Colonic mucosa (tissue), 4 donors: ENCODE measurements around the gene CPT1C. TPM values are rescaled to one million over a fixed set of nuclear protein-coding genes. Genes with fewer than 3 reads are reported as not detected.

ENCODE experiments used
- DNase-seq: peaks from one replicate; pipeline ENCODE4 v3.0.0-alpha.2; 2020
- H3K27ac ChIP-seq: fragments of 200-600 bp; one replicate; pipeline ENCODE4 v1.8.0; 2021
- H3K27me3 ChIP-seq: fragments of 200-600 bp; one replicate; pipeline ENCODE4 v1.8.0; 2021
- H3K36me3 ChIP-seq: fragments of 200-600 bp; one replicate; pipeline ENCODE4 v1.8.0; 2021
- H3K4me1 ChIP-seq: fragments of 200-600 bp; one replicate; pipeline ENCODE4 v1.8.0; 2021; ENCODE audit warnings: mild to moderate bottlenecking
- H3K4me3 ChIP-seq: fragments of 200-600 bp; one replicate; pipeline ENCODE4 v1.8.0; 2021
- H3K9ac ChIP-seq, 2 donors: one replicate each; pipeline ENCODE4 v1.7.0; 2013; ENCODE audit warnings: control low read depth in 2 of 2, low read depth in 2 of 2, low read length in 2 of 2
- H3K9me3 ChIP-seq: fragments of 200-600 bp; one replicate; pipeline ENCODE4 v1.8.0; 2021
- CTCF ChIP-seq: fragments of 200-600 bp; IDR thresholded peaks from one replicate; pipeline ENCODE4 v1.8.0; 2022; ENCODE audit warnings: antibody characterized with exemption, mild to moderate bottlenecking
- intact Hi-C: fragments of 100-400 bp; cut with DNase I; formaldehyde crosslinking; loops from one replicate; pipeline ENCODE4 v1.14.1; 2022
- total RNA-seq, 2 donors: library from RNA; stranded (reverse); fragmentation: NEBNext Ultra II Directional in 1 of 2; extraction: Animal tissue kit (Norgen Biotek cat#: 25700) in 1 of 2; gene quantifications; one replicate each; pipeline ENCODE4 v1.2.1, GENCODE V29; 2021
- donor health status: healthy.
- donor health status: DM: no; HTN: no; CAD: no.
- donor health status: DM: no; HTN: no; CAD: no.

Gene CPT1C
- total RNA-seq: 1 to 10 TPM; 1.2 to 2.0 TPM

GRCh38 chr19:49690656-49691242, at the start of gene CPT1C:
Gene CPT1C, plus strand, starts transcription at chr19:49691116. Its CDS starts 1,137 bp downstream, at chr19:49692253.
- H3K9me3 ChIP-seq: no peaks in the 10 kb centered on the region
- H3K9ac ChIP-seq: peak within 1 kb of the TSS; percentile 7 to 32
- no peak for TF ChIP-seq CTCF

GRCh38 chr19:49641688-49642491, 49.0 kb upstream of the CPT1C start, which contains the start of gene SCAF1:
Gene SCAF1, plus strand, starts transcription at chr19:49642209. Its CDS starts 2,818 bp downstream, at chr19:49645027.
- H3K9me3 ChIP-seq: no peaks in the 10 kb centered on the region
- no peak for TF ChIP-seq CTCF
- H3K4me3 ChIP-seq: peak within 1 kb of the TSS; percentile 96
- H3K9ac ChIP-seq: peak within 1 kb of the TSS; percentile 99 to 100
- peak; percentile 99 for DNase-seq
- H3K27ac ChIP-seq: peak within 1 kb of the TSS; percentile 99
- no peaks in the 10 kb centered on the region for H3K27me3 ChIP-seq
- H3K36me3 ChIP-seq: no peaks in the 10 kb centered on the region
- intact Hi-C loops: no loop called here
- peaks cover 6% of the 10 kb centered on the region for H3K4me1 ChIP-seq

More at GRCh38 chr19:49690656-49691242, at the start of gene CPT1C:
- Histone ChIP-seq H3K4me3 (peak within 1 kb of the TSS; percentile 42), H3K27ac (peak within 1 kb of the TSS; percentile 25), H3K27me3 (peaks cover 12% of the 10 kb centered on the region), H3K36me3 (no peaks in the 10 kb centered on the region), H3K4me1 (peaks cover 4% of the 10 kb centered on the region)
- peak; percentile 85 for DNase-seq
- intact Hi-C loops: no loop called here

GRCh38 chr19:49642492-49643035, 48.4 kb upstream of the CPT1C start:
- no peak for TF ChIP-seq CTCF
- H3K27me3 ChIP-seq: no peaks in the 10 kb centered on the region
- H3K9me3 ChIP-seq: no peaks in the 10 kb centered on the region
- H3K36me3 ChIP-seq: no peaks in the 10 kb centered on the region
- H3K9ac ChIP-seq: peak overlapping the region; percentile 84 to 100
- peak; percentile 35 for DNase-seq
- intact Hi-C loops: no loop called here
- H3K27ac ChIP-seq: peak overlapping the region; percentile 99
- H3K4me1 ChIP-seq: peaks cover 6% of the 10 kb centered on the region
- H3K4me3 ChIP-seq: peak overlapping the region; percentile 96

GRCh38 chr19:49643466-49643865, 47.5 kb upstream of the CPT1C start:
- H3K9ac ChIP-seq: peak overlapping the region; percentile 13 to 39

More at GRCh38 chr19:49643466-49643865, 47.5 kb upstream of the CPT1C start:
- Histone ChIP-seq H3K27me3 (no peaks in the 10 kb centered on the region), H3K27ac (no peak overlapping the region), H3K9me3 (no peaks in the 10 kb centered on the region), H3K4me3 (no peak overlapping the region), H3K36me3 (no peaks in the 10 kb centered on the region), H3K4me1 (peaks cover 6% of the 10 kb centered on the region)
- no peak for TF ChIP-seq CTCF
- intact Hi-C loops: no loop called here
- no peak for DNase-seq
